GM18511 (cell line): ENCODE data around the gene CAMKMT.
A peak's percentile ranks its signal among the peaks of the same experiment; 100 is the strongest.

Experiments
- ATAC-seq: cut with Tn5 transposase; IDR thresholded peaks from one replicate; pipeline ENCODE4 v1.9.1; 2021; ENCODE audit warnings: mild to moderate bottlenecking, moderate library complexity; ENCODE audit not compliant: unreplicated experiment

CAMKMT gene

GRCh38 chr2:44635725-44636124, 274.0 kb downstream of the CAMKMT start:
- no peak for ATAC-seq

DNA sequence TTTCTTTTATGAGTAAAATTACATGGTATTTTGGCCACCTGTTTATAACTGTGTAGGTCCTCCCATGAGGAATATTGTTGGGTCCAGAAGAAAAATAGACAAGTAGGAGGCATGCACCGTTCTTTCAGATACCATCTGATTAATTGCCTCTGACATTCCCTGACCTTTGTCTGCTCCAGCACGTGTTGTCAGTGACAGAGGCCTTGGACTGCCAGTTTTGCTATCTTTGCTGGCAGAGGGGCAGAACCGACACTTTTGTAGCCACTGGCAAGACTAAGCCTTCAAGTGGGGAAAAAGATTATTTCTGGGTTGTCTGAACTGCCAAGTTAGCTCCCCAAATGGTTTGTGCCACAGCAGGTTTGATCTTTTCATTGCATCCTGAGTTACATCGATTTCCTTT, 276.9 kb downstream of the CAMKMT start:
- ATAC-seq = no peak

- no peak for ATAC-seq
Observed at GRCh38 chr2:44639399-44639798, 277.7 kb downstream of the CAMKMT start.

DNA sequence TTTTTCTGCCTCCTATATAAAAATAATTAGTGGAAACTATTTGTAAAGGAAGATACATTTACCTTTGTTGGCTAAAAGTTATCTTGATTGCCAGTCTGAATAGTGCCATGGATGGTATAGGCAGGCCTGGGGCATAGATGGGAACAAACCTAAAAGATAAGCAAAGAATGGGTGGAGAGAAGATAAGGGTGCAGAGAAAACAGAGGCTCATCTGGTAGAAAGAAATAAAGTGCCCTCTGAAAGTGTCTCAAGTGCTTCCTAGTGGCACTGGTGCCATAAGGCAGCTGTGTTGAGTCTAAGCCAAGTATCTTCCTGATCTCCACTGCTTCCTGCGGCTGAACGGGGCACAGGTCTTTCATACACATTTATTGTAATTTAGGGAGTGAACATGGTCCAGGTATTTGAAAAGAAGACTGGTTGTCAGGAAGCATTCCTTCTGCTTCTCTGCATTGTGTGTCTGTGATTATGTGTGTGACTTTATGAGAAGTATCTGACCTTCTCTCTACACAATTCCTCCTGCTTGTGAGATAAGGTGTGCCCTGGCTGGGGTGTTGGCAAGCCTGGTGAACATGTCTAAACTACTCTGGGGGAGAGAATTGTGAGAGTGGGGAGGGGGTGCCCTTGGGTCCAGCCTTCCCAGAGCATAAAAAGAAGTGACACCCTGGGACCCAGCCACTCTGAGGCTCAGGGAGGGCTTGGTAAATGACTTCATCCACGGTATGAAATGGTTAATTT, 280.5 kb downstream of the CAMKMT start:
- ATAC-seq = no peak

GRCh38 chr2:44645937-44646336, 284.2 kb downstream of the CAMKMT start:
- ATAC-seq = no peak

DNA sequence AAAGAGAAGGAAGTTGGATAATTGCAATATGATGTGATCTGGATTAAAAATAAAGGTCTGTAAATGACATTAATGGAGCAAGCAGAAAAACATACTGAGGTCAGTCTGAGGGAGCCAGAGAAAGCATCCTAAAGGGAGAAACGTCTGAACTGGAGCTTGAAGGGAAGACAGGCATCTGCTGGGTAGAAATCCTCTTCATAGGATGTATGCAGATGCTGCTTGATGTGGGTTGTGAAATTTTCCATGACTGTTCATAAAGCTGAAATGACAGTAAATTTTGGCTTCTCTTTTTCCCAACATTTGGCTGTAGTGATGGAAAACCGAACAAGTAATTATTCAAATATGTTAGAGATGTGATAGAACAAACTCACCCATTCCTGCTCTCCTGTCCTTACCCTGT, 287.6 kb downstream of the CAMKMT start:
- no peak for ATAC-seq

GRCh38 chr2:44650796-44651195, 289.0 kb downstream of the CAMKMT start:
- no peak for ATAC-seq

DNA sequence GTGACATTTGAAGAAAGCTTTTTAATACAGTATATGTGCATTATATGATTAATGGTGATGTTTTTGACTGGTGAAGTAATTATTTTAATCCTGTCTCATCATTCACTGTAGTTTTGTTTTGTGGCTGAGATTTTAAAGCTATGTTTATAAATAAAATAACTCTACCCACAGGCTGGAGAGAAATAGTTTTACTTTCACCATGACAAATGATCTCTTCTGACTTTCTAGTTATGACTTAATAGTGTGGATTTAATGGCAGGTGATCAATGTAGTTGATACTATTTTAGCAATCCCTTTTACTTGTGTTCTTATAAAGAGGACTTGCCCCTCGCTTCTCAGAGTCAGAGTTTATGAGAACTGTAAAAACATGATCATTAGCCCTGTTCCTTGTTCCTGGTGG, 290.2 kb downstream of the CAMKMT start:
- ATAC-seq = peak; percentile 61

DNA sequence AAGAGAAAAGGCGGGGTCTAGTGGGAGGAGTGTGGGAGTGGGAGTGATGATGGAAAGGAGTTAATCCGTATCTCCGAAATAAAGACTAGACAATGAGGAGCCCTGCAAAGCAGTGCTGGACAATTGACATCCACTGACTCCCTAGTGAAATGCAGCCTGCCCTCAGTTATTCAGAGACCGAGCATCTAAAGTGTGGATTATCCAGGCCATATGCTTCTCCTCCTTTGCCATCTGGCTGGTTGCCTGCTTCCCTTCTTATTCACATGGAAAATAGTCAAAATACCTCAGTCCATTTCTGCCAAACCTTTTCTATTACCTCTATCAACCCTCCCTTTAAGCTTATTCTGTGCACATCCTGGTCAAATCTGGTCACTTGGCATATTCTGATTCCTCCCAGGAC, 291.0 kb downstream of the CAMKMT start:
- ATAC-seq = no peak

- ATAC-seq = no peak
Observed at GRCh38 chr2:44655401-44655864, 293.7 kb downstream of the CAMKMT start.

GRCh38 chr2:44656460-44656859, 294.7 kb downstream of the CAMKMT start:
- no peak for ATAC-seq

GRCh38 chr2:44663471-44664073, 301.8 kb downstream of the CAMKMT start:
- no peak for ATAC-seq

DNA sequence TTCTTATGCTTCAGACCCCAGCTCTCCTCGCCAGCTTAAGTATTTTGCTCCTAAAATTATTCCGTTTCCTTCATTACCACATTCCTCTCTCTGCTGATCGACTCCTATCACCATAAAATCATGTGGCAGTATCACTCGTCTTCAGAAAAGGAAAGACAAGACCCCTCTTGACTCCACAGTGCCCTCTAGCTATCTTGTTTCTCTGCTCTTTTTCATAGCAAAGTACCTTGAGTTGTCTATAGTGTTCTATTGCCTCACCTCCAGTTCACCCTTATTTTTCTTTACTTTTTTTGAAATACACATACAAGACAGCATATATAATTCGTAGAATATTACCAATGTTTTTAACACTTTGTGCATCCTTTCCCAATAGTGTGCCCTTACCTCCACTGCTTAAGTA, 306.6 kb downstream of the CAMKMT start:
- no peak for ATAC-seq

- no peak for ATAC-seq
Observed at GRCh38 chr2:44671276-44671675, 309.5 kb downstream of the CAMKMT start.

DNA sequence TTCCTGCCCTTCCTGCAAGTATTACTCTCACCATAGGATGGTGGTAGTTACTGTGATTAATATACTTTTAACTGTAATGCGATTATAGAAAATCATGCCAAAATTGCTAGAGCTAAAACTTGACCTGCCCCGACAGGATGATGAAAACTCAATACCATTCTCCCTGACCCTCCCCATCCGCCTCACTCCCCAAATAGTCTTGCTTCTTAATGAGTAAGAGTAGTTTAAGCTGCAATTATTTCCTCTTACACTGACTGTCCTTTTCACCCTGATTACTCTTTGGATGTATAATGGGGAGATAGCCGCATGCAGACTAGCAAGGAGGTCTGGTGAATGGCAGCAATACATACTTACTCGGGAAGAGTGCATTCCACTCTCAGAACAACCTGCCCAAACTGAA, 310.2 kb downstream of the CAMKMT start:
- ATAC-seq = no peak

DNA sequence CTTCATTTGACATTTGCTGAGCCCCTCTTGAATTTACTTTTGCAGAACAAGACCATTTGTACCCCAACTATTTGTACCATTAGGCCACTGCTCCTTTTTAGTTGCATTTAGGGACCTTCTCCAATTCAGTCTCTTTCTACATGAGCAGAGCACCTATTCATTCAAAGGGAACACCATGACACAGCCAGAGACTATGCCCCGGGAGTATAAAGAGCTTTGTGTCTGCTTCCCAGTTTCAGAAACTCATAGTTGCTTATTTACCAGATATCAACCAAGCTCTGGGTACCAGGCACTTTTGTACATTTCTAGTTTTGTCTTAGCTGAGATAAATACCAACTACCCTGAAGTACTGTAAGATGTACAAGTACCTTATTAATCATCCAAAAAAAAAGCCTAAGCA, 310.7 kb downstream of the CAMKMT start:
- ATAC-seq = no peak

DNA sequence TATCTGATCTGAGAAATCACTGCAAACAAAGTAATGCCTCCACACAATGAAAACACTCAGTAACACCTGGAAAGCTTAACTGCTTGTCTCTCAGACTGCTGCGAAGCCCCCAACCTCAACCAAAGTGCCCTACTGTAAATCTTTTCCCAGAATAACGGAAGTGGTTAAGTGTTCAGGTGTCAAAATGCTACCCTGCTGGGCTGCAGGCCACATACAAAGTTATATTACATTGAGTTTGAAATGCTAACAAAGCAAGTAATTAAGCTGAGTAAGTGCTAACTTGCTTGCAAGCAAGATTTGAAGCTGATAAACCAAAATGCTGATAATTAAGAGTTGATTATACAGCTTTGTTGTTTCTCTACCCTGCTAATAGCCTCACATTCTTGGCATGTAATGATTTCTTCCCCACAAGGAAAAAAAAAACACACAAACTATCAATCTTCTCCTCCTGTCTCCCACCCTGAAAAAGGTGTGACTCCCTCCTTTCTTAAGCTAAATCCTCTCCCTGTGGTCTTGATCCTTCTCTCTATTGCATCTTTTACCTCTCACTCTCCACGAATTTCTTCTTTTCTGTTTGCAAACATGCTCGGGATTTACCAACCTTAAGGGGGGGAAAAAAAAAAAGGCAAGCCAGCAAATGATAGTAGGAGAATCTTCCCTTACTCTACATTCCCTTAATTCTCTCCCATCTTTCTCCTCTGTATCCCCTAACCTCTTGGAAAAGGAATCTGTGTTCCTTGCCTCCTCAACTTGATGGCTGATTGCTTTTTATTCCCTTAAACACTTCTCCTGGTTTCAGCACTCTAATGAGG, 312.9 kb downstream of the CAMKMT start:
- no peak for ATAC-seq

- no peak for ATAC-seq
Observed at GRCh38 chr2:44676379-44676778, 314.6 kb downstream of the CAMKMT start.

- no peak for ATAC-seq
Observed at GRCh38 chr2:44679584-44679983, 317.8 kb downstream of the CAMKMT start.

GRCh38 chr2:44679990-44680389, 318.2 kb downstream of the CAMKMT start:
- ATAC-seq = no peak

DNA sequence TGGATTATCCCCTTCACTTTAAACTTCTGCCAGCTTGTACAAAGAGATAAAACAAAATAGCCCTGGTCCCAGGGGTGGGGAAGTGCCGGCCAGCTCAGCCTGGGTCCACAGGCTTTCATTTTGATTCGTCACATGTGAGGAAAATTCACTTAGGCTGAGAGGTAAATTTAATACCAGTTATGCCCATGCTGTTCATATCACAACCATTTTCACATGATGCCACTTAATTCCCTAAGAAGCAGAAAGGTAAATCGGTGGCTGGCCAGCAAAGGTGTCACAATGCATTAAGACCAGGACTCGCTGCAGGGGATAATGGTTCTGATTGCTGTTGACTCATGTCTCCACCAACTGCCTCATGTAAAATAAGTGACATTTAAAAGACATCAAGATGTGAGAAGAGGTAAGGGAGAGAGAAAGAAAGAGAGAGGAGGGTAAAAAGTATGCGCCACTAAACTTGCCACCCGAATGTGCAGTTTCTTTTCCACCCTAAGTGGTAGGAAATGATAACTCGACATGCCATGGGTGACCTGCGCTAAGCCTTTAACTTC, 318.8 kb downstream of the CAMKMT start:
- ATAC-seq = no peak
